Limb (tissue), 2 donors: Measurements from ENCODE around the gene ARRDC2.
A peak's percentile ranks its signal among the peaks of the same experiment; 100 is the strongest.
"Not testable (repeated sequence)": the region's sequence is repeated elsewhere in the genome, so short reads cannot be mapped to it uniquely, and the experiment has no call there.

Experiments used
- DNase-seq, 2 donors: peaks; one replicate each; pipeline ENCODE4 v3.0.0-alpha.2; 2016; ENCODE audit errors: extremely low spot score in 2 of 2

ARRDC2 gene

GRCh38 chr19:17989425-17990094, 18.4 kb upstream of the ARRDC2 start:
- DNase-seq: no peak

- no peak for DNase-seq
Measured at GRCh38 chr19:17993076-17993813, 14.7 kb upstream of the ARRDC2 start.

- peak; percentile 74 to 91 for DNase-seq
Measured at GRCh38 chr19:17996826-17997316, 11.1 kb upstream of the ARRDC2 start.

- DNase-seq: no peak
Measured at GRCh38 chr19:17997969-17998826, 9.8 kb upstream of the ARRDC2 start.

GRCh38 chr19:17998827-17999150, 9.2 kb upstream of the ARRDC2 start:
- DNase-seq: no peak

- no peak for DNase-seq
Measured at GRCh38 chr19:17999684-18000479, 8.1 kb upstream of the ARRDC2 start.

- no peak for DNase-seq
Measured at GRCh38 chr19:18000480-18000914, 7.5 kb upstream of the ARRDC2 start.

GRCh38 chr19:18000915-18001776, 6.8 kb upstream of the ARRDC2 start:
- peak; percentile 47 to 73 for DNase-seq

GRCh38 chr19:18001777-18002345, 6.1 kb upstream of the ARRDC2 start:
- DNase-seq: no peak

GRCh38 chr19:18002347-18002850, 5.6 kb upstream of the ARRDC2 start:
- DNase-seq: no peak

GRCh38 chr19:18005750-18006149, 2.2 kb upstream of the ARRDC2 start:
- not testable (repeated sequence) for DNase-seq

GRCh38 chr19:18007044-18007916, 690 bp upstream of the ARRDC2 start:
- peak; percentile 80 to 88 for DNase-seq

GRCh38 chr19:18008814-18009213, 844 bp downstream of the ARRDC2 start:
- DNase-seq: no peak

GRCh38 chr19:18009412-18010066, 1.6 kb downstream of the ARRDC2 start:
- DNase-seq: no peak

- no peak for DNase-seq
Measured at GRCh38 chr19:18010149-18010548, 2.2 kb downstream of the ARRDC2 start.

GRCh38 chr19:18013210-18014111, 5.5 kb downstream of the ARRDC2 start:
- DNase-seq: no peak

- no peak for DNase-seq
Measured at GRCh38 chr19:18014197-18014596, 6.2 kb downstream of the ARRDC2 start.
